GM13976 (cell line): ENCODE data around the gene MATK.
"Not testable (repeated sequence)": the region's sequence is repeated elsewhere in the genome, so short reads cannot be mapped to it uniquely, and the experiment has no call there.

Experiments
- DNase-seq: peaks from one replicate; pipeline ENCODE4 v3.0.0; 2012; ENCODE audit warnings: low spot score
- in situ Hi-C: fragments of 300-500 bp; cut with MboI; formaldehyde crosslinking; loops from one replicate; pipeline ENCODE4 v1.12.0; 2022; ENCODE audit warnings: low sequenced_read_pairs, mixed read lengths, inconsistent platforms; ENCODE audit not compliant: unreplicated experiment
- TF ChIP-seq, protein P1 (sequence below): IDR thresholded peaks from 2 replicates; pipeline ENCODE4 v1.5.1; 2012; ENCODE audit warnings: borderline replicate concordance, mild to moderate bottlenecking; ENCODE audit not compliant: insufficient read depth; ENCODE audit errors: extremely low read depth, missing control alignments, control extremely low read depth

MATK gene

DNA sequence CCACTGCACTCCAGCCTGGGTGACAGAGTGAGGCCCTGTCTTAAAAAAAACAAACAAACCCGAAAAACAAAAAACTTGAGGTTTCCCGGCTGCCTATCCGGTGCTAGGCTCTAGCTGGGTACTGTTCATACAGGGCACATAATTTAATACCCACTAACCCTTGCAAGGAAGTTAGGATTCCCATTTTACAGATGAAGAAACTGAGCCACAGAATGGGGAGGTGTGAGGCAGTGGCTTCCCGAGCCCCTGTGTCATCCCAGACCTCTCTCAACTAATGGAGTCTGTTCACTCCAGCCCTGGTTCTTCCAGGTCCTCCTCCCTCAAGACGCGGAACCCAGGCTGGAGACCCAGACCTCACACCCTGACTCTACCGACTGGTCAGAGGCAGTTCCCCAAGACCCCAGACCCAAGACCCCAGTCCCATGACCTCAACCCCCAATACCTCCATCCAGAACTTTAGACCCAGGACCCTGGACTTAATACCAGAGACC, 25.3 kb downstream of the MATK start:
- no peak for DNase-seq
- TF ChIP-seq, protein P1, sequence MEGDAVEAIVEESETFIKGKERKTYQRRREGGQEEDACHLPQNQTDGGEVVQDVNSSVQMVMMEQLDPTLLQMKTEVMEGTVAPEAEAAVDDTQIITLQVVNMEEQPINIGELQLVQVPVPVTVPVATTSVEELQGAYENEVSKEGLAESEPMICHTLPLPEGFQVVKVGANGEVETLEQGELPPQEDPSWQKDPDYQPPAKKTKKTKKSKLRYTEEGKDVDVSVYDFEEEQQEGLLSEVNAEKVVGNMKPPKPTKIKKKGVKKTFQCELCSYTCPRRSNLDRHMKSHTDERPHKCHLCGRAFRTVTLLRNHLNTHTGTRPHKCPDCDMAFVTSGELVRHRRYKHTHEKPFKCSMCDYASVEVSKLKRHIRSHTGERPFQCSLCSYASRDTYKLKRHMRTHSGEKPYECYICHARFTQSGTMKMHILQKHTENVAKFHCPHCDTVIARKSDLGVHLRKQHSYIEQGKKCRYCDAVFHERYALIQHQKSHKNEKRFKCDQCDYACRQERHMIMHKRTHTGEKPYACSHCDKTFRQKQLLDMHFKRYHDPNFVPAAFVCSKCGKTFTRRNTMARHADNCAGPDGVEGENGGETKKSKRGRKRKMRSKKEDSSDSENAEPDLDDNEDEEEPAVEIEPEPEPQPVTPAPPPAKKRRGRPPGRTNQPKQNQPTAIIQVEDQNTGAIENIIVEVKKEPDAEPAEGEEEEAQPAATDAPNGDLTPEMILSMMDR: no peak
- in situ Hi-C loops: no loop called here

DNA sequence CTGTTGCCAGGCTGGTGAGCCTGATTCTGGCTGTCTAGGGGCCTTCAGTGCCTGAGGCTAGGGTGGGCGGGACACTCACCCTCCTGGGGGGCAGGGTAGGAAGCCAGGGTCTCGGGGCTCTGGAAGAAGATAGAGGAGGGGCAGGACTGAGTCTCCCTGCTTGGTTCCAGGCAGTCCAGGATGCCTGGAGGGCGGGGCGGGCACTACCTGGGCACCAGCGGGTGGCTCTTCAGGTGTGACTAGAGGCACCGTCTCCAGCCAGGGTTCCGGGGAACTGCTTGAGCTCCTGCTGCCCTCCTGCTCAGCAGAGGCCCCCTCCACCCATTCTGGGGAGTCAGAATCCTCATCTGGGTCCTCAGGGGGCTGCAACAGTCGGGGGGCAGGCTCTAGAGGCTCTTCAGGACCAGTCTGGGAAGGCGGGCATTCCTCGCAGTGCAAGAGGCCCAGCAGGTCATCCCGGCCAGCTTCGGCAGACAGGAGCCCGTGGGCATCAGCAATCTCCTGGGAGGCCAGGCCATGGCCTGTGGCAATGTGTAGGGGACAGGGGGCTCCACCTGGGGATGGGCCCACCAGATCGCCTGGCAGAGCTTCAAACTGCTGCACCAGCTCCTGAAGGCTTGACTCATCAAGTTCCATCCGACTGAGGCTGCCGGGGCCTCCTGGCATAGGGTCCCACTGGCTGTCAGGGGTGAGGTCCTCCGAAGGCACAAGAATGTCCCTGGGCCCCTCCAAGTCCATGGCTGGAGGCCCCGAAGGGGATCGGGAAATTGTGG, 26.5 kb downstream of the MATK start:
- TF ChIP-seq, protein P1: no peak
- in situ Hi-C loops: no loop called here

DNA sequence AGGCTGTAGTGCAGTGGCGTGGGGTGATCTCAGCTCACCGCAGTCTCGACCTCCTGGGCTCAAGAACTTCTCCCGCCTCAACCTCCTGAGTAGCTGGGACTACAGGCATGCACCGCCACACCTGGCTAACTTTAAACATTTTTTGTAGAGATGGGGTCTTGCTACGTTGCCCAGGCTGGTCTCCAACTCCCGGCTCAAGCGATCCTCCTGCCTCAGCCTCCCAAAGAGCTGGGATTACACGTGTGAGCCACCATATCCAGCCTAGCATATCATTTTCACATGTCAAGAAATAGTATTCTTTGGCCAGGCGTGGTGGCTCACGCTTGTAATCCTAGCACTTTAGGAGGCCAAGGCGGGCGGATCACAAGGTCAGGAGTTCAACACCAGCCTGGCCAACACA, 27.9 kb downstream of the MATK start:
- in situ Hi-C loops, DNase-seq: not testable (repeated sequence)

More for the DNA sequence above, 26.5 kb downstream of the MATK start:
- DNase-seq: no peak

DNA sequence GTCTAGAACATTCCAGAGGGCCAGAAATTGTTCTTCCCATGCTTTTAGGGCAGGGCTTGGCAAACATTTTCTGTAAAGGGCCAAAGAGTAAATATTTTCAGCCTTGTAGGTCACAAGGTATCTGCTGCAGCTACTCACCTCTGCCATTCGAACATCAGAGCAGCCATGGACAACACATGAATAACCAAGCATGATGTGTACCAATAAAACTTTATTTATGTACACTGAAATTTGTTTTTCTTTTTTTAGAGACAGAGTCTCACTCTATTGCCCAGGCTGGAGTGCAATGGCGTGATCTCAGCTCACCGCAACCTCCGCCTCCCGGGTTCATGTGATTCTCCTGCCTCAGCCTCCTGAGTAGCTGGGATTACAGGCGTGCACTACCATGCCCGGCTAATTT, 28.5 kb downstream of the MATK start:
- in situ Hi-C loops, DNase-seq: not testable (repeated sequence)

DNA sequence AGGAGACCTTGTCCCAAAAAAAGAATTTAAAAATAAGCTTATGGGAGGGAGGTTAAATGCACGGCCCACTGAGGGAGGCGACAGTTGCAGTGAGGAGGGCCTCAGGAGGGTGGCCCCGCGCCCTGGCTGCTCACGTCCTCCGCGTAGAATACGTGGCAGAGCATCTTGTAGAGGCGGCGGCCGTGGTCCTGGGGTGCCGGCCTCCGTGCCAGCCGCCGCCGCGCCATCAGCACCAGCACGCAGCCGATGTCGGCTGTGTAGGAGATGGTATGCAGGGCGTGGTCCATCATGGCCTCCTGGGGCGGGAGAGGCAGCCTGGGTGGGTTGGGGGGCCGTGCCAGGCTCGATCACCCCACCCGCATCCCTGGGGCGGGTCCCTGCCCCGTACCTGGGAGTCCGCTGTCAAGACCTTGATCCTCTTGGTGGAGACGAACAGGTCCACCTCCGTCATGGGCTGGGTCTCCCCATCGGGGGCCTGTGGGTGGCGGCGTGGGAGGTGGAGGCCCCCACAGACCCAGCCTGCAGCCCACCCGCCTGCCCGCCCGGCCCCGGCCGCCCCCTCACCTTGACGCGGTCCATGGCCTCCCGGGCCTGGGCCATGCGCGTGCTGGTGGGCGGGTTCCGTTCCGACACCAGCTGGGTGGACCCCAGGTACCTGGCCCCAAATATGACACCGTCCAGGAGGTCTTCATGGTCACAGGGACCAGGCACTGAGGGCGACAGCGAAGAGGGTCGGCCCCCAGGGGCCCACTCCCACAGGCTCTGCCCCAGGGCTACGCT, 32.4 kb downstream of the MATK start:
- DNase-seq: no peak
- TF ChIP-seq, protein P1: no peak
- in situ Hi-C loops: no loop called here

DNA sequence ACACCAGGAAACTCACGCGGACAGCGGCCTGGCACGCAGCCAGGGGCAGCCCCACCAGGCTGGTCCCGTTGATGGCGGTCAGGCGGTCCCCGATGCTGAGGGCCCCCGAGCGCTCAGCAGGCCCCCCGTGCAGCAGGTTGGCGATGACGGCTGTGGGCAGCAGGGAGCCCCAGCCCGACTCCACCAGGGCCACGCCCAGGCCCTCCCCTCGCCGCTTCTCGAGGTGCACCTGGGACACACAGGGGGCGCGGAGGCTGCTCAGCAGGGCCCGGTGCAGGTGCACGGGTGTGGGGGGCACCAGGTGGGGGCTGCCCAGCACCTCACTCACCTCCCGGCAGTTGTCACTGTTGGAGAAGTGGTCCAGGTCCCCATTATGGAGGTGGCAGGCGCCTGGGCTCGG, 33.7 kb downstream of the MATK start:
- no peak for DNase-seq
- in situ Hi-C loops: no loop called here
- TF ChIP-seq, protein P1: no peak

DNA sequence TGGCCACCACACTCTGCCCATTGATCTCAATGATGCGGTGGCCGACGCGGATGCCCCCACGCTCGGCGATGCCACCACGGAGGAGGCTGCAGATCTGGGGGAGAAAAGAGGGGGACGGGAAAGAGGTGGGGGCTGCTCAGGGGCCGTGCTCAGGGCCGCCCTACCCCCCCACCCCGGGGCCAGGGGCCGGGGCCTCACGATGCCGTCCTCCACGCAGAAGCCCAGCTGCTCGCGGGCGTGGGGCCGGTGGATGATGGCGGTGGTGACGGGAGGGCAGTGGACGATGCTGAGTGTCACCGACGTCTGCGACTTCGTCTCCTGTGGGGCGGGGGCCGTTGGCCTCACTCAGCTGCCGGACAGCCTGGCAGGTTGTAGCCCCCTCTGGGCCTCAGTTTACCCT, 34.9 kb downstream of the MATK start:
- in situ Hi-C loops: no loop called here
- TF ChIP-seq, protein P1: no peak
- DNase-seq: no peak
